ENCODE measurements around the gene GPT2.

DNA sequence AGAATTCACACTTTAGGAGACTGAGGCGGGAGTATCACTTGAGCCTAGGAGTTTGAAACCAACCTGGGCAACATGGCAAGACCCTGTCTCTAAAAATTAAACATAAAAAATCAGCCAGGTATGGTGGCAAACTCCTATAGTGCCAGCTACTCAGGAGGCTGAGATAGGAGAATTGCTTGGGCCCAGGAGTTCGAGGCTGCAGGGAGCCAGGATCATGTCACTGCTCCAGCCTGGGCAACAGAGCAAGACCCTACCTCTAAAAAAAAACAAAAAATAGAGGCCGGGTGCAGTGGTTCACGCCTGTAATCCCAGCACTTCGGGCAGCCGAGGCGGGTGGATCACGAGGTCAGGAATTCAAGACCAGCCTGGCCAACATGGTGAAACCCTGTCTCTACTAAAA lies 8.9 kb upstream of the GPT2 start:
- TF ChIP-seq, protein P1, sequence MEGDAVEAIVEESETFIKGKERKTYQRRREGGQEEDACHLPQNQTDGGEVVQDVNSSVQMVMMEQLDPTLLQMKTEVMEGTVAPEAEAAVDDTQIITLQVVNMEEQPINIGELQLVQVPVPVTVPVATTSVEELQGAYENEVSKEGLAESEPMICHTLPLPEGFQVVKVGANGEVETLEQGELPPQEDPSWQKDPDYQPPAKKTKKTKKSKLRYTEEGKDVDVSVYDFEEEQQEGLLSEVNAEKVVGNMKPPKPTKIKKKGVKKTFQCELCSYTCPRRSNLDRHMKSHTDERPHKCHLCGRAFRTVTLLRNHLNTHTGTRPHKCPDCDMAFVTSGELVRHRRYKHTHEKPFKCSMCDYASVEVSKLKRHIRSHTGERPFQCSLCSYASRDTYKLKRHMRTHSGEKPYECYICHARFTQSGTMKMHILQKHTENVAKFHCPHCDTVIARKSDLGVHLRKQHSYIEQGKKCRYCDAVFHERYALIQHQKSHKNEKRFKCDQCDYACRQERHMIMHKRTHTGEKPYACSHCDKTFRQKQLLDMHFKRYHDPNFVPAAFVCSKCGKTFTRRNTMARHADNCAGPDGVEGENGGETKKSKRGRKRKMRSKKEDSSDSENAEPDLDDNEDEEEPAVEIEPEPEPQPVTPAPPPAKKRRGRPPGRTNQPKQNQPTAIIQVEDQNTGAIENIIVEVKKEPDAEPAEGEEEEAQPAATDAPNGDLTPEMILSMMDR (conservative IDR thresholded peaks at IDR 0.05): no peak
- no peak for TF ChIP-seq ZFX (IDR thresholded peaks at IDR 0.05)

Measured in C4-2B (cell line).